Measurements from ENCODE around the gene KCND3. TPM values are rescaled to one million over a fixed set of nuclear protein-coding genes. Genes with fewer than 3 reads are reported as not detected.

Gene KCND3
- total RNA-seq, 1 experiment from 2014 or later = 0.15 TPM

- Histone ChIP-seq H3K4me2 (ENCODE audit: insufficient read depth, insufficient read length, low read length) (no peak overlapping the region), H3K4ac (ENCODE audit: low read depth, low read length) (no peak overlapping the region), H3K23me2 (ENCODE audit: insufficient read length, low read depth, low read length, poor library complexity, severe bottlenecking) (no peaks in the 10 kb centered on the region), H2BK5ac (ENCODE audit: insufficient read length, low read length) (no peak overlapping the region), H3K79me2 (ENCODE audit: insufficient read depth, low read length) (no peaks in the 10 kb centered on the region), H2BK120ac (ENCODE audit: low read depth, low read length, poor library complexity, severe bottlenecking) (no peak overlapping the region), H2BK20ac (ENCODE audit: low read depth, low read length, poor library complexity, severe bottlenecking) (no peak overlapping the region), H3K56ac (ENCODE audit: insufficient read length, low read depth, low read length) (no peak overlapping the region), H3K14ac (ENCODE audit: insufficient read depth, low read length) (no peak overlapping the region), H3K27ac (ENCODE audit: insufficient read length, low read depth, low read length) (no peak overlapping the region), H3K79me1 (ENCODE audit: insufficient read depth, low read depth, low read length, poor library complexity, severe bottlenecking) (no peaks in the 10 kb centered on the region), H4K91ac (ENCODE audit: insufficient read length, low read depth, low read length) (no peak overlapping the region), H3K4me1 (ENCODE audit: insufficient read depth, low read length) (0 out of 2 replicates have a peak, but pooled peaks cover 2% of the 10 kb centered on the region), H3T11ph (ENCODE audit: low read length) (no peak overlapping the region), H4K8ac (replicated peaks; ENCODE audit: insufficient read length, low read depth, low read length) (no peak overlapping the region), H2BK15ac (ENCODE audit: low read depth, low read length) (no peak overlapping the region), H2AFZ (ENCODE audit: low read length) (no peak overlapping the region), H4K20me1 (ENCODE audit: control insufficient read depth, insufficient read depth, insufficient read length) (no peaks in the 10 kb centered on the region), H3K27me3 (ENCODE audit: insufficient read depth, low read length) (no peaks in the 10 kb centered on the region), H2BK12ac (ENCODE audit: insufficient read length, low read depth, low read length) (no peak overlapping the region), H4K5ac (ENCODE audit: insufficient read length, low read depth, low read length) (no peak overlapping the region), H3K9ac (ENCODE audit: extremely low read depth, insufficient read length, low read length) (no peak overlapping the region), H3K18ac (ENCODE audit: insufficient read length, low read depth, low read length) (no peak overlapping the region), H3K23ac (ENCODE audit: insufficient read length, low read depth, low read length) (no peak overlapping the region), H2AK5ac (ENCODE audit: insufficient read length, low read length) (no peak overlapping the region), H3K9me3 (ENCODE audit: control insufficient read depth, low read depth, low read length) (no peaks in the 10 kb centered on the region)
- no peak overlapping the region; a peak in 1 of 7 replicates for H3K27ac Mint-ChIP-seq
- TF ChIP-seq CTCF (conservative IDR thresholded peaks at IDR 0.05) = no peak
- no peak overlapping the region for H3K4me3 Mint-ChIP-seq
- H3K36me3 Mint-ChIP-seq (ENCODE audit: insufficient read depth in 1 of 3, low read depth in 3 of 3) = no peaks in the 10 kb centered on the region
- DNase-seq = no peak
- peaks cover 5% of the 10 kb centered on the region for H3K27me3 Mint-ChIP-seq (ENCODE audit: low read depth)
- H3K4me1 Mint-ChIP-seq = peaks cover 14 to 27% of the 10 kb centered on the region in 2 experiments
- no CpG with 5 or more reads among the region's 4 CpGs for WGBS (ENCODE audit: extremely low coverage, insufficient read length, low lambda C conversion rate)
- H3K9me3 Mint-ChIP-seq = no peaks in the 10 kb centered on the region; a peak in 1 of 5 replicates
Measured at GRCh38 chr1:111952125-111952657, 37.3 kb downstream of the KCND3 start.

Measured in H9 (cell line).